ENCODE data around the gene GPS2. TPM values are rescaled to one million over a fixed set of nuclear protein-coding genes. Genes with fewer than 3 reads are reported as not detected.
A peak's percentile ranks its signal among the peaks of the same experiment; 100 is the strongest.

Gene GPS2
- total and polyA plus RNA-seq, 2 donors (not counting 1 experiment from before 2014, with no cell fraction given) = 137 to 225 TPM

DNA sequence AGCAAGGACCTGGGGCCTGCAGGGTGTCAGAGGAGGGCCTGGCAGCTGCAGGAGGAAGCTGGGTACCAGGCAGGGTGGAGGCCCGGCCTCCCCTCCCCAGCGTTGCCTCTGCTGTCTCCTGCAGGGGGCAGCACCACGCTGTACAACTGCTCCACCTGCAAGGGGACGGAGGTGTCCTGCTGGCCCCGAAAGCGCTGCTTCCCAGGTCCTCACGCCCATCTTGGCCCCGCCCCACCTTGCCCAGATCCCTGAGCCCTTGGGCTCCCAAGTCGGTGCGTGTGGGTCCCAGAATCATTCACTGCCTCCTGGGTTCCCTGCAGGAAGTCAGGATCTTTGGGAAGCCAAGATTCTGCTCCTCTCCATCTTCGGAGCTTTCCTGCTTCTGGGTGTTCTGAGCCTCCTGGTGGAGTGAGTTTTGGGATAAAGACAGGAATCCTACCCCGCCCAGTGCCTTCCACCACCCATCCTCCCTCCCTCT is 41.0 kb upstream of the GPS2 start:
- H2AFZ ChIP-seq (ENCODE audit: insufficient read depth, low read depth, low read length, poor library complexity, severe bottlenecking) = no peak overlapping the region
- no peaks in the 10 kb centered on the region for H3K27me3 ChIP-seq (replicated peaks in 1 of 4; ENCODE audit: control extremely low read depth in 1 of 4, control insufficient read depth in 3 of 4, insufficient read depth in 4 of 4, low read length in 3 of 4)
- H3K27me3 Mint-ChIP-seq = no peaks in the 10 kb centered on the region
- DNase-seq = peak; percentile 88
- no peak overlapping the region for H3K9ac ChIP-seq (ENCODE audit: low read length)
- no peaks in the 10 kb centered on the region for H3K9me3 Mint-ChIP-seq (ENCODE audit: insufficient read depth)
- peaks cover 11 to 32% of the 10 kb centered on the region in 2 donors for H3K4me1 ChIP-seq (ENCODE audit: control insufficient read depth in 2 of 2, insufficient read depth in 2 of 2, low read length in 2 of 2)
- no peak overlapping the region for H3K27ac ChIP-seq (ENCODE audit: low read length in 2 of 2)
- H3K79me2 ChIP-seq (ENCODE audit: control insufficient read depth, insufficient read depth, low read length) = peaks cover 14% of the 10 kb centered on the region
- no peaks in the 10 kb centered on the region for H3K36me3 ChIP-seq (replicated peaks in 1 of 2; ENCODE audit: control extremely low read depth in 1 of 2, control insufficient read depth in 1 of 2, extremely low read depth in 1 of 2, insufficient read depth in 2 of 2, low read length in 1 of 2)
- peak overlapping the region; percentile 30 for H3K4me2 ChIP-seq (replicated peaks; ENCODE audit: low read depth, low read length, poor library complexity, severe bottlenecking)
- 4% methylated on average over 10 of the region's 12 CpGs for WGBS (ENCODE audit: insufficient coverage)
- intact Hi-C loops (cut with micrococcal nuclease) = loop anchor here (1.0 kb wide), 7 partner anchors 38 to 332 kb away; partner anchors contain the start of genes PLSCR3, POLR2A, SENP3 and TMEM102
- TF ChIP-seq EZH2 (IDR thresholded peaks at IDR 0.05; ENCODE audit: borderline replicate concordance, insufficient read depth, low read depth, low read length, poor library complexity, severe bottlenecking) = no peak
- TF ChIP-seq CTCF (IDR thresholded peaks at IDR 0.05) = peak; percentile 90
- H3K9me3 ChIP-seq (ENCODE audit: control extremely low read depth in 1 of 3, control insufficient read depth in 2 of 3, insufficient read depth in 1 of 3, low read length in 2 of 3) = no peaks in the 10 kb centered on the region
- ChIA-PET CTCF (interaction anchor here (0.5 to 5.9 kb wide), 37 partner anchors 11 to 332 kb away, joined by 3 to 43 read pairs (median 5); partner anchors contain the start of genes ACAP1, NEURL4, NLGN2 and PLSCR3), POLR2A (interaction anchor here (0.6 to 1.2 kb wide), 3 partner anchors 79 to 88 kb away, joined by 3 to 6 read pairs (median 3); partner anchors contain the start of gene TMEM102)
- peaks cover 27% of the 10 kb centered on the region for H3K4me1 Mint-ChIP-seq
- no peak overlapping the region for H3K27ac Mint-ChIP-seq
- ATAC-seq (ENCODE audit: low read depth) = peak; percentile 51
- peaks cover 5% of the 10 kb centered on the region for H4K20me1 ChIP-seq (ENCODE audit: control insufficient read depth, insufficient read depth, low read length, poor library complexity, severe bottlenecking)
- no peak overlapping the region for H3K4me3 ChIP-seq (ENCODE audit: control extremely low read depth in 1 of 5, extremely low read depth in 1 of 5, insufficient read depth in 1 of 5, low read depth in 2 of 5, low read length in 4 of 5)
- H3K4me3 Mint-ChIP-seq = peak overlapping the region; percentile 39

GRCh38 chr17:7355573-7355972 is 40.4 kb upstream of the GPS2 start:
- no peak overlapping the region for H3K27ac ChIP-seq (ENCODE audit: low read length in 2 of 2)
- ATAC-seq (ENCODE audit: low read depth) = no peak
- no peaks in the 10 kb centered on the region for H3K9me3 Mint-ChIP-seq (ENCODE audit: insufficient read depth)
- no peak for TF ChIP-seq EZH2 (IDR thresholded peaks at IDR 0.05; ENCODE audit: borderline replicate concordance, insufficient read depth, low read depth, low read length, poor library complexity, severe bottlenecking)
- TF ChIP-seq CTCF (IDR thresholded peaks at IDR 0.05) = no peak
- H3K4me3 ChIP-seq (ENCODE audit: control extremely low read depth in 1 of 5, extremely low read depth in 1 of 5, insufficient read depth in 1 of 5, low read depth in 2 of 5, low read length in 4 of 5) = no peak overlapping the region
- no peak for DNase-seq
- H3K4me3 Mint-ChIP-seq = no peak overlapping the region
- peaks cover 10% of the 10 kb centered on the region for H4K20me1 ChIP-seq (ENCODE audit: control insufficient read depth, insufficient read depth, low read length, poor library complexity, severe bottlenecking)
- peaks cover 14 to 37% of the 10 kb centered on the region in 2 donors for H3K4me1 ChIP-seq (ENCODE audit: control insufficient read depth in 2 of 2, insufficient read depth in 2 of 2, low read length in 2 of 2)
- CTCF ChIA-PET = interaction anchor here (0.5 to 5.9 kb wide), 34 partner anchors 10 to 332 kb away, joined by 3 to 43 read pairs (median 6); partner anchors contain the start of genes ACAP1, NEURL4, NLGN2 and PLSCR3
- H3K27ac Mint-ChIP-seq = no peak overlapping the region
- peak overlapping the region; percentile 30 for H3K4me2 ChIP-seq (replicated peaks; ENCODE audit: low read depth, low read length, poor library complexity, severe bottlenecking)
- H3K27me3 ChIP-seq (replicated peaks in 1 of 4; ENCODE audit: control extremely low read depth in 1 of 4, control insufficient read depth in 3 of 4, insufficient read depth in 4 of 4, low read length in 3 of 4) = no peaks in the 10 kb centered on the region
- peaks cover 30% of the 10 kb centered on the region for H3K4me1 Mint-ChIP-seq
- H3K27me3 Mint-ChIP-seq = no peaks in the 10 kb centered on the region
- peaks cover 0 to 2% of the 10 kb centered on the region in 2 experiments for H3K36me3 ChIP-seq (replicated peaks in 1 of 2; ENCODE audit: control extremely low read depth in 1 of 2, control insufficient read depth in 1 of 2, extremely low read depth in 1 of 2, insufficient read depth in 2 of 2, low read length in 1 of 2)
- intact Hi-C loops (cut with micrococcal nuclease) = no loop called here
- POLR2A ChIA-PET = interaction anchor here (0.9 to 1.2 kb wide), 2 partner anchors 80 to 81 kb away, joined by 3 read pairs; partner anchors contain the start of gene TMEM102
- peaks cover 14% of the 10 kb centered on the region for H3K79me2 ChIP-seq (ENCODE audit: control insufficient read depth, insufficient read depth, low read length)
- H3K9ac ChIP-seq (ENCODE audit: low read length) = no peak overlapping the region
- H3K9me3 ChIP-seq (ENCODE audit: control extremely low read depth in 1 of 3, control insufficient read depth in 2 of 3, insufficient read depth in 1 of 3, low read length in 2 of 3) = no peaks in the 10 kb centered on the region
- no peak overlapping the region for H2AFZ ChIP-seq (ENCODE audit: insufficient read depth, low read depth, low read length, poor library complexity, severe bottlenecking)
- no CpG with 5 or more reads among the region's 8 CpGs for WGBS (ENCODE audit: insufficient coverage)
